Kidney epithelial cell (primary cell): ENCODE results near the gene B3GNT9. TPM values are rescaled to one million over a fixed set of nuclear protein-coding genes. Genes with fewer than 3 reads are reported as not detected.

ENCODE experiments used
- DNase-seq: peaks from one replicate; pipeline ENCODE4 v3.0.0-alpha.2; 2010; ENCODE audit warnings: low read depth
- H3K27me3 ChIP-seq: 2 replicates; pipeline ENCODE4 v1.6.0; 2011; ENCODE audit warnings: low read length; ENCODE audit not compliant: control insufficient read depth, insufficient read depth
- H3K36me3 ChIP-seq: 2 replicates; pipeline ENCODE4 v1.5.1; 2011; ENCODE audit warnings: low read length; ENCODE audit not compliant: control insufficient read depth, insufficient read depth
- H3K4me3 ChIP-seq: 2 replicates; pipeline ENCODE4 v1.5.1; 2011; ENCODE audit warnings: low read depth, mild to moderate bottlenecking, control low read depth, low read length
- total RNA-seq: library from RNA; depleted of rRNA; stranded (reverse); fragments of >200 nt; gene quantifications from 2 replicates; pipeline ENCODE4 v1.2.3, GENCODE V29; 2015
- TF ChIP-seq, protein P1 (sequence below): IDR thresholded peaks from 2 replicates; pipeline ENCODE4 v1.5.1; 2011; ENCODE audit warnings: mild to moderate bottlenecking, moderate library complexity, low read length, control low read depth, inconsistent platforms; ENCODE audit not compliant: insufficient read depth, poor library complexity, severe bottlenecking

Gene B3GNT9
- total RNA-seq, 1 donor from 2014 or later = 2.4 TPM

GRCh38 chr16:67105246-67105645, 45.6 kb downstream of the B3GNT9 start:
- Histone ChIP-seq H3K36me3 (no peaks in the 10 kb centered on the region), H3K27me3 (no peaks in the 10 kb centered on the region), H3K4me3 (no peak overlapping the region)
- DNase-seq = no peak
- TF ChIP-seq, protein P1, sequence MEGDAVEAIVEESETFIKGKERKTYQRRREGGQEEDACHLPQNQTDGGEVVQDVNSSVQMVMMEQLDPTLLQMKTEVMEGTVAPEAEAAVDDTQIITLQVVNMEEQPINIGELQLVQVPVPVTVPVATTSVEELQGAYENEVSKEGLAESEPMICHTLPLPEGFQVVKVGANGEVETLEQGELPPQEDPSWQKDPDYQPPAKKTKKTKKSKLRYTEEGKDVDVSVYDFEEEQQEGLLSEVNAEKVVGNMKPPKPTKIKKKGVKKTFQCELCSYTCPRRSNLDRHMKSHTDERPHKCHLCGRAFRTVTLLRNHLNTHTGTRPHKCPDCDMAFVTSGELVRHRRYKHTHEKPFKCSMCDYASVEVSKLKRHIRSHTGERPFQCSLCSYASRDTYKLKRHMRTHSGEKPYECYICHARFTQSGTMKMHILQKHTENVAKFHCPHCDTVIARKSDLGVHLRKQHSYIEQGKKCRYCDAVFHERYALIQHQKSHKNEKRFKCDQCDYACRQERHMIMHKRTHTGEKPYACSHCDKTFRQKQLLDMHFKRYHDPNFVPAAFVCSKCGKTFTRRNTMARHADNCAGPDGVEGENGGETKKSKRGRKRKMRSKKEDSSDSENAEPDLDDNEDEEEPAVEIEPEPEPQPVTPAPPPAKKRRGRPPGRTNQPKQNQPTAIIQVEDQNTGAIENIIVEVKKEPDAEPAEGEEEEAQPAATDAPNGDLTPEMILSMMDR = no peak

DNA sequence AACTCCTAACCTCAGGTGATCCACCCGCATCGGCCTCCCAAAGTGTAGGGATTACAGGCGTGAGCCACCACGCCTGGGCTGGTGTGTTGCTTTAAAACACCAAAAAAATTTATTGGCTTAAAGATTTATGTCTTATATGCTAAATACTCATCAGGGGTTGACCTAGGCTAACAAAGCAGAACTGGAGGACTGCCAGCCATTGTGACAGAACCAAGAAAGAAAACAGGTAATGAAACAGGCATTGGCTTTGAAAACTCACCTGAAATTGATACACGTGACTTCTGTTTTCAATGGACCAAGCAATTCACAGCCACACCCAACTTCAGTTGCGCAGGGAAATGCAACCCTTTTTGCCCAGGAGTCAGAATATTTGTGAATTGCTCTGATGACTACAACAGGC, 46.0 kb downstream of the B3GNT9 start:
- TF ChIP-seq, protein P1 = no peak
- no peak overlapping the region for H3K4me3 ChIP-seq
- no peaks in the 10 kb centered on the region for H3K36me3 ChIP-seq
- no peaks in the 10 kb centered on the region for H3K27me3 ChIP-seq
- DNase-seq = no peak

DNA sequence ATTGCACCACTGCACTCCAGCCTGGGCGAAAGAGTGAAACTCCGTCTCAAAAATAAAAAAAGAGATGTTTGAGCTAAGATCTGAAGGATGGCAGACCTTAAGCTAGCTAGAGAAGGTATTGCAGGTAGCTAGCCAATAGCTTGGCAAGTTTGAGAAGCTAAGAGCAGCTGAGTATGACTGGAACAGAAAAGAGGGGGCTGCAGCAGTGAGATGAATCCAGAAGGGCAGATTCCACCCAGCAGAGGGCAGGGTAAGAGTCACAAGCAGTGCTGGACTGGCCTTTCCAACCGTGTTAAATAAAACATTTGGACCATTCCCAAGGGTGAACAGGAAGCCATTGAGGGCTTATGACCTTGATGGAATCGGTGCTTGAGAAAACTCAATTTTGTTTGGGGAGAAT, 46.7 kb downstream of the B3GNT9 start:
- no peak overlapping the region for H3K4me3 ChIP-seq
- no peaks in the 10 kb centered on the region for H3K27me3 ChIP-seq
- no peak for DNase-seq
- H3K36me3 ChIP-seq = no peaks in the 10 kb centered on the region
- TF ChIP-seq, protein P1 = peak; percentile 49

DNA sequence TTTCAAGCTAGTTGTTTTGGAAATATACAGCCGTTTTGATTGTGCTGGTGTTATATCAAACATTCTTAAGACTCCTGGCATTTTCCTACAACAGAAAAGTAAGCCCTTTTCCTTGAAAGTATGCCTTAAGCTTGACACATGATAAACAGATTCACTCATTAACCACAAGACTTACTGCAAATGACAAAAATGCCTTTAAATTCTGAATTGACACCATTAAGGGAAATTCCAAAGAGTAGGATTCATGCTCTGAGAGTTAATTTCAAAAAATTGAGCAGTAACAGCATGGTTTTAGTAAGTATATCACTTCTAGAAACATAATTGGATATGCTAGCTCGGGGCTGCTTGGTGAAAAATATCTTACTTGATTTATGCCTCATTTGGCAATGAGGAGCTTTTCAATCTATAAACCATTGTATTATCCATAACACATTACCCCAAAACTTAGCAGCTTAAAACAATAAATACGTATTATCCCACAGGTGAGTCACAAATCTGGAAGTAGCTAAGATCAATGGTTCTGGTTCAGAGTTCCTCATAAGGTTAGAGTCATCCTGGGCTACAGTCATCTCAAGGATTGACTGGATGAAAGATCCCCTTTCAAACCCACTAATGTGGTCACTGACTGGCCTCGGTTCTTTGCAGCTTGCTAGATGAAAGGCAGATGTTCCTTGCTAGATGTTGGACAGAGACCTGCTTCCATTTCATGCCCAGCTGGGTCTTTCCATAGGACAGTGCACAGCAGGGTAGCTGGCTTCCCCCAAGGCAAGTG, 49.3 kb downstream of the B3GNT9 start:
- no peak for DNase-seq
- H3K27me3 ChIP-seq = no peaks in the 10 kb centered on the region
- no peaks in the 10 kb centered on the region for H3K36me3 ChIP-seq
- TF ChIP-seq, protein P1 = no peak
- H3K4me3 ChIP-seq = no peak overlapping the region

DNA sequence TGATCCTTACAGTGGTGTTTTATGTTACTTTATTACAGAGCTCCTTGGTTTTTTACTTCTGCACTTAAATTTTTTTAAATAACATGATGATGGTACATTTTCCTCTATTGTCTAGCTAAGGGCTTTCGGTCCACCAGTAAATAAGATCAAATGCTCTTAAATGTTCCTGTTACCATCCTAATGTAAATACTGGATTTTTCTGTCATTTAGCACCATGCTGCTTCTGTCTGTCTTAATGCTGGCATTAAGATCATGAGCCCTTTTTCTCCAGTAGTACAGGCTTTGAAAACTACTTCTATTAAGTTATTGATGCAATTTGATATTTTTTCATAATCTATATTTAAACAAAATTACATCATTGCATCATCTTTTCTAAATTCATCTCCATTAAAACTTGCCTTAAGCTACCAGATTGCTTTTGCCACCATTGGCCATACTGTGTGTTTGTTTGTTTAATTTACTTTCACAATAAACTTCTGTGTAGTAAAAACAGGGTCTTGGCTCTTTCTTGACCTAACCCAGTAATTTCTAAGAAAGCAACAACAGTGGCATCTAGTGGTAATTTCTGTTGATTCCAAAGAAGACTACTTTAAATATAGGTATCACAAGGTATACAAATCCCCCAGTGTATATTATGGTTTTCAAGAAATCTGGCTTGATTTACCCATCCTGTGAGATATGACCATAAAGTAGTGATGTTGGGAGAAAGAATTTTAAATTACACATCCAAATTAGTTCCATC, 50.1 kb downstream of the B3GNT9 start:
- no peak for DNase-seq
- TF ChIP-seq, protein P1 = peak; percentile 23
- Histone ChIP-seq H3K36me3 (no peaks in the 10 kb centered on the region), H3K27me3 (no peaks in the 10 kb centered on the region), H3K4me3 (no peak overlapping the region)

- Histone ChIP-seq H3K36me3 (no peaks in the 10 kb centered on the region), H3K4me3 (no peak overlapping the region), H3K27me3 (no peaks in the 10 kb centered on the region)
- TF ChIP-seq, protein P1 = no peak
- no peak for DNase-seq
Observed at GRCh38 chr16:67098599-67098998, 52.2 kb downstream of the B3GNT9 start.
